Measurements from ENCODE around the gene CTNNA1. TPM values are rescaled to one million over a fixed set of nuclear protein-coding genes. Genes with fewer than 3 reads are reported as not detected.

CTNNA1 gene
- total RNA-seq, 2 experiments from 2014 or later: 34.4 to 38.6 TPM

DNA sequence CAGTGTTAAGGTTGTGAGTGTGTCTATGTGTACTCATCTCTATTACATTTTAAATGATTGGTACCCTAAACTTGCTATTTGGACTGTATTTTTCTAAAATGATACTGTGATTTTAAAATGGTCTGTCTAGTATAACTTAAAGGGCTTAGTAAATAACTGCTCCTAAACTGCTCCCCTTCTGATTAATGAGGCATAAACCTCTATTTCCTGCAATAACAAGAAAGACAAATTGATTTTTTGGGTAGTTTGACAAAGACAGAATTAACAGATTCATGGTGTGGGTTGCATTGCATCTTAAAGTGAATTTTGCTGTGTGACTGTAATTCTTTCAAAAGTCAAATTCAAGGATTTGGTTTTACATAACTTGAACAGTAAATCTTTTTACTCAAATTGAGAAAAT lies 130.0 kb downstream of the CTNNA1 start:
- ChIA-PET CTCF (no interaction called here), POLR2A (no interaction called here)
- Mint-ChIP-seq H3K27ac (no peak overlapping the region), H3K36me3 (ENCODE audit: low read depth) (peaks cover 5% of the 10 kb centered on the region), H3K9me3 (no peaks in the 10 kb centered on the region), H3K27me3 (peaks cover 9% of the 10 kb centered on the region), H3K4me1 (no peaks in the 10 kb centered on the region), H3K4me3 (no peak overlapping the region)
- DNase-seq: no peak

DNA sequence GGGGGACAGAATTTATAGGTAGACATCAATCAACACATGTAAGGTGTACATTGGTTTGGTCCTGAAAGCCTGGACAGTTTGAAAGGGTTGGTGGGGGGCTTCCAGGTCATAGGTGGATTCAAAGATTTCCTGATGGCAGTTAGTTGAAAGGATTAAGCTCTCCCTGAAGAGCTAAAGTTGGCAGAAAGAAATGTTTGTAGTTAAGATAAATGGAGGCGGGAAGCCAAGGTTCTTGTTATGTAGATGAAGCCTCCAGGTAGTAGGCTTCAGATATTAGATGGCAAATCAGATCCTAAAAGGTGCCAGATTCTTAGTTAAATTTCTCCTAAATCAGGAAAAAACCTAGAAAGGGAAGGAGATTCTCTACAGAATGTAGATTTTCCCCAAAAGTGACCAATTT lies 130.9 kb downstream of the CTNNA1 start:
- H3K36me3 Mint-ChIP-seq (ENCODE audit: low read depth): peaks cover 7% of the 10 kb centered on the region
- ChIA-PET POLR2A (no interaction called here), CTCF (interaction anchor here (0.5 kb wide), 1 partner anchor 20 kb away, joined by 3 read pairs; no protein-coding TSS in a partner anchor)
- H3K9me3 Mint-ChIP-seq: no peaks in the 10 kb centered on the region
- no peak overlapping the region for H3K27ac Mint-ChIP-seq
- H3K27me3 Mint-ChIP-seq: peaks cover 9% of the 10 kb centered on the region
- no peaks in the 10 kb centered on the region for H3K4me1 Mint-ChIP-seq
- DNase-seq: no peak
- H3K4me3 Mint-ChIP-seq: no peak overlapping the region

- Mint-ChIP-seq H3K4me3 (no peak overlapping the region), H3K36me3 (ENCODE audit: low read depth) (peaks cover 7% of the 10 kb centered on the region), H3K9me3 (peaks cover under 1% of the 10 kb centered on the region), H3K27me3 (peaks cover 9% of the 10 kb centered on the region), H3K27ac (no peak overlapping the region), H3K4me1 (no peaks in the 10 kb centered on the region)
- DNase-seq: no peak
- ChIA-PET POLR2A (no interaction called here), CTCF (no interaction called here)
These were observed 131.3 kb downstream of the CTNNA1 start for GRCh38 chr5:138884554-138884953.

DNA sequence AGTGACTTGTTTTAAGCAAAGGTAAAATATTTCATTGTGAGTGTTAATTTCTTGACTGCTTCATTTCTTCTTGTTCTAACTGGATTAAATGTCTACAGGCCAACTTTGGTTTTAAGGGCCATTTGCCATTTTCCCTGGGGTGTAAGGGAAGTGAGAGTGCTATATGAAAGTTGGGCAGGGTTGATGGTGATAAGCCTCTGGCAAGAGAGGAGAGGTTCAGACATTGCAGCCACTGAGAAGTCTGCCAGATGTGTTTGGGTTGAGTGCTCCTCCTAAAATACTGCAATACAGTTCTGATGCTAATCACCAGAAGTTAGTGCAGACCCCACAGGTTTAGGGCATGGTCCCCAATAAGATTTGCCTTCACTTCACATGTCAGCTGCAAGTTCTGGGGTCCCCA lies 136.8 kb downstream of the CTNNA1 start:
- DNase-seq: no peak
- Mint-ChIP-seq H3K4me3 (no peak overlapping the region), H3K9me3 (peaks cover 16% of the 10 kb centered on the region), H3K27me3 (peaks cover 1% of the 10 kb centered on the region), H3K4me1 (no peaks in the 10 kb centered on the region), H3K27ac (no peak overlapping the region), H3K36me3 (ENCODE audit: low read depth) (peaks cover 15% of the 10 kb centered on the region)
- CTCF ChIA-PET: no interaction called here
- POLR2A ChIA-PET: no interaction called here

DNA sequence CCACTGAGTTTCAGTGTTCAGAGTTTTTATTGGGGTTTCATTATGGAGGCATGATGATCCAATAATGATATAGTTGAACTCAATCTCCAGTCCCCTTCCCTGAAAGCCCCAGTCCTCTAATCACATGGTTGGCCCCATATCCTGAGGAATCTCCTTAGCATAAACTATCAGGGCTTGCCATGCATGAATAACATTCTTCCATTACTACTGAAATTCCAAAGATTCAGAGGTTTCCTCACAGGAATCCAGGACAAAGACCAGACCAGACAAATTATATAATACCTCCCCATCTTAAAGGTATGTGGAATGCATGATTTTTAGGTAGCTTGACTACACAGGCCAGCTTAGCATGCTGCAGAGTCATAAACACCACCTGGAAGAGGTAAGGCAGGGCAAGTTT lies 137.4 kb downstream of the CTNNA1 start:
- Mint-ChIP-seq H3K9me3 (peaks cover 16% of the 10 kb centered on the region), H3K27me3 (peaks cover 1% of the 10 kb centered on the region), H3K36me3 (ENCODE audit: low read depth) (peaks cover 15% of the 10 kb centered on the region), H3K4me1 (no peaks in the 10 kb centered on the region), H3K27ac (no peak overlapping the region), H3K4me3 (no peak overlapping the region)
- CTCF ChIA-PET: no interaction called here
- DNase-seq: no peak
- POLR2A ChIA-PET: no interaction called here

GRCh38 chr5:138895918-138896317 lies 142.7 kb downstream of the CTNNA1 start:
- DNase-seq: no peak
- Mint-ChIP-seq H3K36me3 (ENCODE audit: low read depth) (peaks cover 6% of the 10 kb centered on the region), H3K4me3 (no peak overlapping the region), H3K4me1 (peaks cover 12% of the 10 kb centered on the region), H3K27ac (no peak overlapping the region), H3K27me3 (peaks cover 7% of the 10 kb centered on the region), H3K9me3 (peaks cover 4% of the 10 kb centered on the region)
- POLR2A ChIA-PET: no interaction called here
- CTCF ChIA-PET: no interaction called here

DNA sequence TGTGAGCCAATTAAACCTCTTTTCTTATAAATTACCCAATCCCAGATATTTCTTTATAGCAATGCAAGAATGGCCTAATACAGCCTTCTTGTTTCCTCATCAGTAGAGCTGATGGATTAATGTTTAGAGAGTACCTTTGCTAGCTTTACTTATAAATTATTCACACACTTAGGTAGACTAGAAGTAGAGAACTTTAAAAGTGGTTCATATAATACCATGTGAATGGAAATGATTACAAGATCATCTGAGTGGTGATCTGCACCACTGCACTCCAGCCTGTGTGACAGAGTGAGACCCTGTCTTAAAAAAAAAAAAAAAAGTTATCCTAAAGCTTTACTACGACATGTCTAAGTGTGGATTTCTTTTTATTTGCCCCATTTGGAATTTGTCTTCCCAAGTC lies 145.1 kb downstream of the CTNNA1 start:
- POLR2A ChIA-PET: no interaction called here
- H3K27me3 Mint-ChIP-seq: peaks cover 7% of the 10 kb centered on the region

GRCh38 chr5:138898742-138899141 lies 145.5 kb downstream of the CTNNA1 start:
- no peak for DNase-seq
- H3K4me1 Mint-ChIP-seq: peaks cover 16% of the 10 kb centered on the region
- ChIA-PET CTCF (no interaction called here), POLR2A (no interaction called here)
- no peak overlapping the region for H3K27ac Mint-ChIP-seq
- peaks cover 7% of the 10 kb centered on the region for H3K27me3 Mint-ChIP-seq
- H3K9me3 Mint-ChIP-seq: no peaks in the 10 kb centered on the region
- H3K4me3 Mint-ChIP-seq: no peak overlapping the region
- H3K36me3 Mint-ChIP-seq (ENCODE audit: low read depth): peaks cover 8% of the 10 kb centered on the region

More for the DNA sequence above, 145.1 kb downstream of the CTNNA1 start:
- no peak overlapping the region for H3K27ac Mint-ChIP-seq
- H3K9me3 Mint-ChIP-seq: no peaks in the 10 kb centered on the region
- peaks cover 8% of the 10 kb centered on the region for H3K36me3 Mint-ChIP-seq (ENCODE audit: low read depth)
- H3K4me3 Mint-ChIP-seq: no peak overlapping the region
- CTCF ChIA-PET: no interaction called here
- H3K4me1 Mint-ChIP-seq: peaks cover 16% of the 10 kb centered on the region
- DNase-seq: no peak

- H3K4me3 Mint-ChIP-seq: no peak overlapping the region
- peak; percentile 7 for DNase-seq
- H3K27ac Mint-ChIP-seq: no peak overlapping the region
- H3K9me3 Mint-ChIP-seq: no peaks in the 10 kb centered on the region
- H3K4me1 Mint-ChIP-seq: peaks cover 16% of the 10 kb centered on the region
- H3K27me3 Mint-ChIP-seq: peaks cover 5% of the 10 kb centered on the region
- H3K36me3 Mint-ChIP-seq (ENCODE audit: low read depth): peaks cover 10% of the 10 kb centered on the region
- POLR2A ChIA-PET: no interaction called here
- CTCF ChIA-PET: interaction anchor here (0.6 to 1.7 kb wide), 2 partner anchors 10 to 660 kb away, joined by 3 to 4 read pairs; no protein-coding TSS in a partner anchor
These were observed 147.2 kb downstream of the CTNNA1 start for GRCh38 chr5:138900281-138900965.

DNA sequence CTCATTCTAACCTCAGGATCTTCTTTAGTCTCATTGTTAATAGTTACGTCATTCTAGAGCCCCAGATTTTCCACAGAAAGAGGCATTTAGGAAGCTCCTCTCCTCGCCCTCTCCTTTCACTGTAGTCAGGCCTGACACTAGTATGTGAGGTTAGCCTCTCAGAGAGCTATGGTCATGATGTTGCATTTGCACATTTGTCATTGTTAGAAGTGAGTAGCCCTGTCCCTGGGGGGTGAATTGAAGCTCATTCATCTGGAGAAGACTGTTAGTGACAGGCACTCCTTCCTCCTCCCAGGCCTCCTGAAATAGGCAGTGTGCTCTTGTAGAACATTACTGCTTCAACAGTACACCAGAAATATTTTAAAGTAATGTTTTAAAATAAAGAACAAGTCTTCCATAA lies 148.5 kb downstream of the CTNNA1 start:
- ChIA-PET CTCF (interaction anchor here (1.7 kb wide), 1 partner anchor 9 kb away, joined by 4 read pairs; no protein-coding TSS in a partner anchor), POLR2A (no interaction called here)
- peaks cover 16% of the 10 kb centered on the region for H3K4me1 Mint-ChIP-seq
- H3K27me3 Mint-ChIP-seq: peaks cover 5% of the 10 kb centered on the region
- H3K36me3 Mint-ChIP-seq (ENCODE audit: low read depth): peaks cover 10% of the 10 kb centered on the region
- no peak overlapping the region for H3K4me3 Mint-ChIP-seq
- H3K27ac Mint-ChIP-seq: no peak overlapping the region
- H3K9me3 Mint-ChIP-seq: no peaks in the 10 kb centered on the region
- DNase-seq: no peak

DNA sequence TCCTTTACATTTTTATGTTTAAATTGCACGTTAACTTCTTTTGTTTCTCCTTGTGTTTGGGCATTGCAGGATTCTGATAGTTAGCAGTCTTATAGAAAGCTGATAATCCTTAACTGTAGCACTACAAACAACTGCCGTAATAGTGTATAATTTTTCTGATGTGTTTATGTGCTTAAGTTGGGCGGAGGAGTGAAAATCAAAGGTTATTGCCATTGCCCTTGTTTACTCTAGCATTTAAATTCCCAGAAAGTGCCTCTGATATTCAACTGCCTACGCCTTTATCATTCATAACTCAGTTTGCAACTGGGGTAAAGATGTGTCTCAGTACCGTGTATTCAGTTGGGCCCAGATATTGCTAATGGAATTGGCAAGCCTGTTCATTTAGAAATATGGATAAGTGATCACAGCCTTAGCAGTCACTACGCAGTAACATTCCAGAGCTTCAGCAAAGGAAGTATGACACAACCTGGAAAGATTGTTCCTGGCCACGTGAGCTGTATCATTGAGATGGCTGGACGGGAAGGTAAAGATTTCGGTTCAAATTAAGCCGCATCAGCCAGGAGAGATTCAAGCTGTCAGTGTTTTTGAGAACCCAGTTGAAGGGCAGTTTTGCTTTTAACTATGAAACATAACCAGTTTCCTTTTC lies 150.0 kb downstream of the CTNNA1 start:
- POLR2A ChIA-PET: no interaction called here
- peaks cover 1% of the 10 kb centered on the region for H3K27me3 Mint-ChIP-seq
- no peaks in the 10 kb centered on the region for H3K9me3 Mint-ChIP-seq
- H3K4me3 Mint-ChIP-seq: no peak overlapping the region
- H3K27ac Mint-ChIP-seq: no peak overlapping the region
- peaks cover 16% of the 10 kb centered on the region for H3K4me1 Mint-ChIP-seq
- CTCF ChIA-PET: no interaction called here
- no peak for DNase-seq
- H3K36me3 Mint-ChIP-seq (ENCODE audit: low read depth): peaks cover 9% of the 10 kb centered on the region

DNA sequence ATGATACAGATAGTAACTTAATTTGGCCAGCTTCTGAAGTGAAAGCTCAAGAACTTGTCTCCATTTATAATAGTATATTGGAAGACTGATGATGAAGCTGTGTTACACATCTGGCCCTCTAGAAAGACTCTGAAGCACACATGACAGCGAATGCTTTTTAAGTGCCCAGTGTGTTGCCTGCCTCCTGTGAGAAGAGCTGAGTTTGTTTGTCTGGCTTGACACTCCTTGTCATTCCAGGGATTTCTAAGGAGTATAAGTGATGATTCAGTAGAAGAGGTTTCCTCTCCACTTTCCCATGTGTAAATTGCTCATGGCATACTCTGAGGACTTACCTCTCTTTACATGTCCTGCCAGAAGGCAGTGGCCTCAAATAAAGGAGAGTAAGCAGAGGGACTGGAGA lies 152.3 kb downstream of the CTNNA1 start:
- no peak overlapping the region for H3K27ac Mint-ChIP-seq
- no peaks in the 10 kb centered on the region for H3K27me3 Mint-ChIP-seq
- no peak overlapping the region for H3K4me3 Mint-ChIP-seq
- ChIA-PET CTCF (interaction anchor here (1.0 kb wide), 1 partner anchor 48 kb away, joined by 3 read pairs; no protein-coding TSS in a partner anchor), POLR2A (no interaction called here)
- H3K9me3 Mint-ChIP-seq: no peaks in the 10 kb centered on the region
- no peak for DNase-seq
- peaks cover 6% of the 10 kb centered on the region for H3K36me3 Mint-ChIP-seq (ENCODE audit: low read depth)
- H3K4me1 Mint-ChIP-seq: peaks cover 9% of the 10 kb centered on the region

- CTCF ChIA-PET: interaction anchor here (1.0 kb wide), 1 partner anchor 9 kb away, joined by 4 read pairs; no protein-coding TSS in a partner anchor
- H3K27me3 Mint-ChIP-seq: no peaks in the 10 kb centered on the region
These were observed 156.5 kb downstream of the CTNNA1 start for GRCh38 chr5:138909734-138910133.

More at GRCh38 chr5:138909734-138910133, 156.5 kb downstream of the CTNNA1 start:
- DNase-seq: no peak
- POLR2A ChIA-PET: no interaction called here
- no peak overlapping the region for H3K27ac Mint-ChIP-seq
- H3K36me3 Mint-ChIP-seq (ENCODE audit: low read depth): no peaks in the 10 kb centered on the region
- peaks cover 4% of the 10 kb centered on the region for H3K4me1 Mint-ChIP-seq
- no peaks in the 10 kb centered on the region for H3K9me3 Mint-ChIP-seq
- H3K4me3 Mint-ChIP-seq: no peak overlapping the region

All from activated CD4-positive, alpha-beta T cell treated with anti-CD3 and anti-CD28 coated beads, Interleukin-2, amount 10 ng/mL, durations not matched to agents 7 days and 5 days (primary cell).